WTC11 (cell line): ENCODE results near the gene PCDHB2. TPM values are rescaled to one million over a fixed set of nuclear protein-coding genes. Genes with fewer than 3 reads are reported as not detected.
"Not testable (repeated sequence)": the region's sequence is repeated elsewhere in the genome, so short reads cannot be mapped to it uniquely, and the experiment has no call there.

ENCODE experiments used
- ATAC-seq: fragments of 200-7000 bp; cut with Tn5 transposase; 2 replicates; pipeline ENCODE4 v1.10.0; 2021; ENCODE audit warnings: mild to moderate bottlenecking, moderate library complexity
- CTCF ChIA-PET: fragments of 300-600 bp; sonication (Branson Sonifier 250); formaldehyde crosslinking; loops from one replicate; lab custom pipeline; 2021; ENCODE audit warnings: antibody characterized with exemption; lab: Charles Lee
- POLR2A ChIA-PET: fragments of 350-600 bp; sonication (Branson Sonifier 250); formaldehyde crosslinking; loops from one replicate; lab custom pipeline; 2021; ENCODE audit warnings: antibody characterized with exemption; lab: Charles Lee
- DNase-seq: peaks from one replicate; pipeline ENCODE4 v3.0.0; 2021; ENCODE audit warnings: low spot score
- H3K27ac Mint-ChIP-seq: 2 replicates; pipeline ENCODE4 v1.8.0; 2021; ENCODE audit warnings: mixed read lengths
- H3K27me3 Mint-ChIP-seq: 2 replicates; pipeline ENCODE4 v1.8.0; 2021; ENCODE audit warnings: low read depth, mild to moderate bottlenecking, moderate library complexity, mixed read lengths
- H3K36me3 Mint-ChIP-seq: 2 replicates; pipeline ENCODE4 v1.8.0; 2021; ENCODE audit warnings: mixed read lengths
- H3K4me1 Mint-ChIP-seq: 2 replicates; pipeline ENCODE4 v1.8.0; 2022; ENCODE audit warnings: mixed read lengths
- H3K4me3 Mint-ChIP-seq: 2 replicates; pipeline ENCODE4 v1.8.0; 2021; ENCODE audit warnings: mild to moderate bottlenecking, moderate library complexity, mixed read lengths
- H3K9me3 Mint-ChIP-seq: 2 replicates; pipeline ENCODE4 v1.8.0; 2021; ENCODE audit warnings: mixed read lengths
- ELF4 ChIP-seq: sonication (generic); formaldehyde crosslinking; IDR thresholded peaks from 2 replicates; pipeline ENCODE4 v1.8.1; 2022; ENCODE audit warnings: low read depth, mild to moderate bottlenecking, moderate library complexity, missing genetic modification reagents
- ETV6 ChIP-seq: sonication (generic); formaldehyde crosslinking; IDR thresholded peaks from 2 replicates; pipeline ENCODE4 v1.8.1; 2022; ENCODE audit warnings: mild to moderate bottlenecking, missing genetic modification reagents
- IRF2 ChIP-seq: sonication (generic); formaldehyde crosslinking; IDR thresholded peaks from 2 replicates; pipeline ENCODE4 v1.8.0; 2022; ENCODE audit warnings: low read depth, missing genetic modification reagents, borderline replicate concordance
- JAZF1 ChIP-seq: fragments of 250-450 bp; sonication (Bioruptor Pico); IDR thresholded peaks from 2 replicates; pipeline ENCODE4 v1.9.0; 2021; ENCODE audit warnings: moderate library complexity, mild to moderate bottlenecking, inconsistent platforms
- NR1H2 ChIP-seq: sonication (generic); formaldehyde crosslinking; IDR thresholded peaks from 2 replicates; pipeline ENCODE4 v1.9.0; 2021; ENCODE audit warnings: mild to moderate bottlenecking, moderate library complexity, missing genetic modification reagents
- OVOL2 ChIP-seq: fragments of 250-450 bp; sonication (Bioruptor Pico); IDR thresholded peaks from 2 replicates; pipeline ENCODE4 v1.9.0; 2021; ENCODE audit warnings: mild to moderate bottlenecking, borderline replicate concordance
- TEAD4 ChIP-seq: sonication (generic); formaldehyde crosslinking; IDR thresholded peaks from 2 replicates; pipeline ENCODE4 v1.8.0; 2022; ENCODE audit warnings: mild to moderate bottlenecking, missing genetic modification reagents
- ZNF138 ChIP-seq: sonication (generic); formaldehyde crosslinking; conservative IDR thresholded peaks from 2 replicates; pipeline ENCODE4 v1.8.1; 2022; ENCODE audit warnings: mild to moderate bottlenecking, moderate library complexity, missing genetic modification reagents
- total RNA-seq: library from RNA; stranded (reverse); gene quantifications from 3 replicates; pipeline ENCODE4 v1.2.3, GENCODE V29; 2021
- TF ChIP-seq, protein P1 (sequence below): sonication (generic); formaldehyde crosslinking; IDR thresholded peaks from 2 replicates; pipeline ENCODE4 v1.8.0; 2023; ENCODE audit warnings: missing genetic modification reagents, mild to moderate bottlenecking, borderline replicate concordance
- TF ChIP-seq, protein P2 (sequence below): sonication (generic); formaldehyde crosslinking; IDR thresholded peaks from 2 replicates; pipeline ENCODE4 v1.8.1; 2023; ENCODE audit warnings: mild to moderate bottlenecking, missing genetic modification reagents
- TF ChIP-seq, protein P3 (sequence below): sonication (generic); formaldehyde crosslinking; IDR thresholded peaks from 2 replicates; pipeline ENCODE4 v1.8.1; 2022; ENCODE audit warnings: mild to moderate bottlenecking, missing genetic modification reagents, moderate library complexity, borderline replicate concordance

The PCDHB2 gene
- total RNA-seq, 1 experiment from 2014 or later: 22.9 TPM

DNA sequence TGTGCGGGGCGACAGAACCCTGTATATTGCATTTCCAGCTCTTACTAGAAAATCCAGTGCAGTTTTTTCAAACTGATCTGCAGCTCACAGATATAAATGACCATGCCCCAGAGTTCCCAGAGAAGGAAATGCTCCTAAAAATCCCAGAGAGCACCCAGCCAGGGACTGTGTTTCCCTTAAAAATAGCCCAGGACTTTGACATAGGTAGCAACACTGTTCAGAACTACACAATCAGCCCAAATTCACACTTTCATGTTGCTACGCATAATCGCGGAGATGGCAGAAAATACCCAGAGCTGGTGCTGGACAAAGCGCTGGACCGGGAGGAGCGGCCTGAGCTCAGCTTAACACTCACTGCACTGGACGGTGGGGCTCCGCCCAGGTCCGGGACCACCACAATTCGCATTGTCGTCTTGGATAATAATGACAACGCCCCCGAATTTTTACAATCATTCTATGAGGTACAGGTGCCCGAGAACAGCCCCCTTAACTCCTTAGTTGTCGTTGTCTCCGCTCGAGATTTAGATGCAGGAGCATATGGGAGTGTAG, 41.4 kb downstream of the PCDHB2 start (continued):
- TF ChIP-seq, protein P1, sequence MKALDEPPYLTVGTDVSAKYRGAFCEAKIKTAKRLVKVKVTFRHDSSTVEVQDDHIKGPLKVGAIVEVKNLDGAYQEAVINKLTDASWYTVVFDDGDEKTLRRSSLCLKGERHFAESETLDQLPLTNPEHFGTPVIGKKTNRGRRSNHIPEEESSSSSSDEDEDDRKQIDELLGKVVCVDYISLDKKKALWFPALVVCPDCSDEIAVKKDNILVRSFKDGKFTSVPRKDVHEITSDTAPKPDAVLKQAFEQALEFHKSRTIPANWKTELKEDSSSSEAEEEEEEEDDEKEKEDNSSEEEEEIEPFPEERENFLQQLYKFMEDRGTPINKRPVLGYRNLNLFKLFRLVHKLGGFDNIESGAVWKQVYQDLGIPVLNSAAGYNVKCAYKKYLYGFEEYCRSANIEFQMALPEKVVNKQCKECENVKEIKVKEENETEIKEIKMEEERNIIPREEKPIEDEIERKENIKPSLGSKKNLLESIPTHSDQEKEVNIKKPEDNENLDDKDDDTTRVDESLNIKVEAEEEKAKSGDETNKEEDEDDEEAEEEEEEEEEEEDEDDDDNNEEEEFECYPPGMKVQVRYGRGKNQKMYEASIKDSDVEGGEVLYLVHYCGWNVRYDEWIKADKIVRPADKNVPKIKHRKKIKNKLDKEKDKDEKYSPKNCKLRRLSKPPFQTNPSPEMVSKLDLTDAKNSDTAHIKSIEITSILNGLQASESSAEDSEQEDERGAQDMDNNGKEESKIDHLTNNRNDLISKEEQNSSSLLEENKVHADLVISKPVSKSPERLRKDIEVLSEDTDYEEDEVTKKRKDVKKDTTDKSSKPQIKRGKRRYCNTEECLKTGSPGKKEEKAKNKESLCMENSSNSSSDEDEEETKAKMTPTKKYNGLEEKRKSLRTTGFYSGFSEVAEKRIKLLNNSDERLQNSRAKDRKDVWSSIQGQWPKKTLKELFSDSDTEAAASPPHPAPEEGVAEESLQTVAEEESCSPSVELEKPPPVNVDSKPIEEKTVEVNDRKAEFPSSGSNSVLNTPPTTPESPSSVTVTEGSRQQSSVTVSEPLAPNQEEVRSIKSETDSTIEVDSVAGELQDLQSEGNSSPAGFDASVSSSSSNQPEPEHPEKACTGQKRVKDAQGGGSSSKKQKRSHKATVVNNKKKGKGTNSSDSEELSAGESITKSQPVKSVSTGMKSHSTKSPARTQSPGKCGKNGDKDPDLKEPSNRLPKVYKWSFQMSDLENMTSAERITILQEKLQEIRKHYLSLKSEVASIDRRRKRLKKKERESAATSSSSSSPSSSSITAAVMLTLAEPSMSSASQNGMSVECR (CRISPR knock-in tag): no peak
- TF ChIP-seq TEAD4 (CRISPR knock-in tag) (no peak), JAZF1 (no peak), OVOL2 (CRISPR knock-in tag) (no peak), NR1H2 (CRISPR knock-in tag) (no peak), ELF4 (CRISPR knock-in tag) (no peak), ETV6 (CRISPR knock-in tag) (no peak), IRF2 (CRISPR knock-in tag) (no peak), ZNF138 (CRISPR knock-in tag) (no peak)
- TF ChIP-seq, protein P2, sequence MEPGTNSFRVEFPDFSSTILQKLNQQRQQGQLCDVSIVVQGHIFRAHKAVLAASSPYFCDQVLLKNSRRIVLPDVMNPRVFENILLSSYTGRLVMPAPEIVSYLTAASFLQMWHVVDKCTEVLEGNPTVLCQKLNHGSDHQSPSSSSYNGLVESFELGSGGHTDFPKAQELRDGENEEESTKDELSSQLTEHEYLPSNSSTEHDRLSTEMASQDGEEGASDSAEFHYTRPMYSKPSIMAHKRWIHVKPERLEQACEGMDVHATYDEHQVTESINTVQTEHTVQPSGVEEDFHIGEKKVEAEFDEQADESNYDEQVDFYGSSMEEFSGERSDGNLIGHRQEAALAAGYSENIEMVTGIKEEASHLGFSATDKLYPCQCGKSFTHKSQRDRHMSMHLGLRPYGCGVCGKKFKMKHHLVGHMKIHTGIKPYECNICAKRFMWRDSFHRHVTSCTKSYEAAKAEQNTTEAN (CRISPR knock-in tag): no peak
- TF ChIP-seq, protein P3, sequence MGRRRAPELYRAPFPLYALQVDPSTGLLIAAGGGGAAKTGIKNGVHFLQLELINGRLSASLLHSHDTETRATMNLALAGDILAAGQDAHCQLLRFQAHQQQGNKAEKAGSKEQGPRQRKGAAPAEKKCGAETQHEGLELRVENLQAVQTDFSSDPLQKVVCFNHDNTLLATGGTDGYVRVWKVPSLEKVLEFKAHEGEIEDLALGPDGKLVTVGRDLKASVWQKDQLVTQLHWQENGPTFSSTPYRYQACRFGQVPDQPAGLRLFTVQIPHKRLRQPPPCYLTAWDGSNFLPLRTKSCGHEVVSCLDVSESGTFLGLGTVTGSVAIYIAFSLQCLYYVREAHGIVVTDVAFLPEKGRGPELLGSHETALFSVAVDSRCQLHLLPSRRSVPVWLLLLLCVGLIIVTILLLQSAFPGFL (CRISPR knock-in tag): no peak

DNA sequence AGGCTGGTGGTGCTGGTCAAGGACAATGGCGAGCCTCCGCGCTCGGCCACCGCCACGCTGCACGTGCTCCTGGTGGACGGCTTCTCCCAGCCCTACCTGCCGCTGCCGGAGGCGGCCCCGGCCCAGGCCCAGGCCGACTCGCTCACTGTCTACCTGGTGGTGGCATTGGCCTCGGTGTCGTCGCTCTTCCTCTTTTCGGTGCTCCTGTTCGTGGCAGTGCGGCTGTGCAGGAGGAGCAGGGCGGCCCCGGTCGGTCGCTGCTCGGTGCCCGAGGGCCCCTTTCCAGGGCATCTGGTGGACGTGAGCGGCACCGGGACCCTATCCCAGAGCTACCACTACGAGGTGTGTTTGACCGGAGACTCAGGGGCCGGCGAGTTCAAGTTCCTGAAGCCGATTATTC, 42.9 kb downstream of the PCDHB2 start:
- DNase-seq, POLR2A ChIA-PET, H3K4me1 Mint-ChIP-seq, H3K4me3 Mint-ChIP-seq, H3K27ac Mint-ChIP-seq, CTCF ChIA-PET, ATAC-seq, H3K27me3 Mint-ChIP-seq: not testable (repeated sequence)
- peaks cover 24% of the 10 kb centered on the region for H3K36me3 Mint-ChIP-seq
- peaks cover 36% of the 10 kb centered on the region for H3K9me3 Mint-ChIP-seq

Other genes with a start within 250 kb of the PCDHB2 start
- gene PCDHA9, start 246.2 kb upstream of the PCDHB2 start, total RNA-seq: 1.1 to 1.5 TPM (median 1.4 TPM) in 3 replicates
- 10.8 to 12.0 TPM (median 11.6 TPM) in 3 replicates for gene PCDHA10, start 238.7 kb upstream of the PCDHB2 start, total RNA-seq
- gene PCDHA11, start 225.7 kb upstream of the PCDHB2 start, total RNA-seq: 5.8 to 8.7 TPM (median 7.9 TPM) in 3 replicates
- gene PCDHA12, start 219.3 kb upstream of the PCDHB2 start, total RNA-seq: 9.6 to 10.7 TPM (median 10.1 TPM) in 3 replicates
- gene PCDHA13, start 212.5 kb upstream of the PCDHB2 start, total RNA-seq: 2.4 to 3.8 TPM (median 3.0 TPM) in 3 replicates
- 8.2 to 8.6 TPM (median 8.4 TPM) in 3 replicates for gene PCDHAC1, start 168.3 kb upstream of the PCDHB2 start, total RNA-seq
- gene PCDHAC2, start 128.1 kb upstream of the PCDHB2 start, total RNA-seq: 6.7 to 11.3 TPM (median 7.9 TPM) in 3 replicates
- 0.09 to 0.13 TPM (median 0.11 TPM) in 3 replicates for gene PCDHB1, start 43.2 kb upstream of the PCDHB2 start, total RNA-seq
- gene PCDHB3, start 5.9 kb downstream of the PCDHB2 start, total RNA-seq: 4.7 to 6.4 TPM (median 5.1 TPM) in 3 replicates
- 2.3 to 2.6 TPM (median 2.3 TPM) in 3 replicates for gene PCDHB4, start 27.2 kb downstream of the PCDHB2 start, total RNA-seq
- gene PCDHB5, start 40.6 kb downstream of the PCDHB2 start, total RNA-seq: 6.8 to 12.5 TPM (median 8.5 TPM) in 3 replicates
- gene PCDHB6, start 55.4 kb downstream of the PCDHB2 start, total RNA-seq: 0.23 to 0.37 TPM (median 0.24 TPM) in 3 replicates
- gene PCDHB7, start 78.0 kb downstream of the PCDHB2 start, total RNA-seq: 0.17 to 0.27 TPM (median 0.23 TPM) in 3 replicates
- 4.1 to 5.4 TPM (median 4.6 TPM) in 3 replicates for gene PCDHB8, start 83.2 kb downstream of the PCDHB2 start, total RNA-seq
- gene PCDHB16, start 87.8 kb downstream of the PCDHB2 start, total RNA-seq: 3.5 to 4.1 TPM (median 3.7 TPM) in 3 replicates
- gene PCDHB9, start 92.5 kb downstream of the PCDHB2 start, total RNA-seq: 1.6 to 2.3 TPM (median 1.7 TPM) in 3 replicates
- gene PCDHB10, start 97.7 kb downstream of the PCDHB2 start, total RNA-seq: 1.4 to 1.9 TPM (median 1.7 TPM) in 3 replicates
- 0.61 to 1.2 TPM (median 0.92 TPM) in 3 replicates for gene PCDHB11, start 105.0 kb downstream of the PCDHB2 start, total RNA-seq
- gene PCDHB12, start 114.1 kb downstream of the PCDHB2 start, total RNA-seq: 2.7 to 3.1 TPM (median 3.1 TPM) in 3 replicates
- gene PCDHB13, start 119.3 kb downstream of the PCDHB2 start, total RNA-seq: 2.2 to 2.9 TPM (median 2.6 TPM) in 3 replicates
- gene PCDHB14, start 128.7 kb downstream of the PCDHB2 start, total RNA-seq: 2.6 to 3.5 TPM (median 2.8 TPM) in 3 replicates
- 7.7 to 8.7 TPM (median 8.4 TPM) in 3 replicates for gene PCDHB15, start 150.8 kb downstream of the PCDHB2 start, total RNA-seq
- 0.24 TPM in 1 of 3 replicates, not detected in the others for gene SLC25A2, start 209.4 kb downstream of the PCDHB2 start, total RNA-seq
- 87.8 to 96.2 TPM (median 90.1 TPM) in 3 replicates for gene TAF7, start 226.2 kb downstream of the PCDHB2 start, total RNA-seq
- gene PCDHGA1, start 235.9 kb downstream of the PCDHB2 start, total RNA-seq: 1.1 to 1.5 TPM (median 1.2 TPM) in 3 replicates
- 0.66 to 0.96 TPM (median 0.94 TPM) in 3 replicates for gene PCDHGA2, start 244.1 kb downstream of the PCDHB2 start, total RNA-seq
- gene PCDHGA3, start 249.2 kb downstream of the PCDHB2 start, total RNA-seq: 0.92 to 1.3 TPM (median 0.98 TPM) in 3 replicates